Breast epithelium (tissue), 4 donors: Measurements from ENCODE around the gene IZUMO3. TPM values are rescaled to one million over a fixed set of nuclear protein-coding genes. Genes with fewer than 3 reads are reported as not detected.

Source experiments
- DNase-seq, 2 donors: peaks; one replicate each; pipeline ENCODE4 v3.0.0-alpha.2; 2019; ENCODE audit warnings: low spot score in 2 of 2
- H3K27ac ChIP-seq, 2 donors: fragments of 200-600 bp; sonication (generic) in 1 of 2; one replicate each; pipeline ENCODE4 v1.5.1; 2016 to 2019; ENCODE audit warnings: mild to moderate bottlenecking in 1 of 2
- H3K27me3 ChIP-seq, 2 donors: fragments of 200-600 bp; sonication (generic) in 1 of 2; one replicate each; pipeline versions ENCODE4 v1.5.1 to v1.6.0; 2017 to 2019; ENCODE audit warnings: control low read depth in 1 of 2, mild to moderate bottlenecking in 1 of 2
- H3K36me3 ChIP-seq: fragments of 200-600 bp; one replicate; pipeline ENCODE4 v1.5.1; 2019
- H3K4me1 ChIP-seq, 2 donors: fragments of 200-600 bp; sonication (generic); one replicate each; pipeline ENCODE4 v1.5.1; 2016 to 2019; ENCODE audit warnings: control low read depth in 1 of 2
- H3K4me3 ChIP-seq, 3 donors: fragments of 200-600 bp; sonication (generic); 1 replicate in 2 of 3; 2 replicates in 1 of 3; pipeline ENCODE4 v1.5.1; 2016 to 2019; ENCODE audit warnings: mild to moderate bottlenecking in 3 of 3, moderate library complexity in 2 of 3
- H3K9me3 ChIP-seq, 2 donors: fragments of 200-600 bp; sonication (generic) in 1 of 2; one replicate each; pipeline ENCODE4 v1.5.1; 2016 to 2019; ENCODE audit warnings: control low read depth in 1 of 2
- CTCF ChIP-seq, 3 donors: fragments of 450-650 bp; IDR thresholded peaks; one replicate each; pipeline ENCODE4 v1.5.1; 2016 to 2017; ENCODE audit warnings: antibody characterized with exemption in 3 of 3, mild to moderate bottlenecking in 3 of 3, moderate library complexity in 3 of 3
- POLR2A ChIP-seq: fragments of 450-650 bp; IDR thresholded peaks from one replicate; pipeline ENCODE4 v1.6.1; 2016; ENCODE audit warnings: antibody characterized with exemption, mild to moderate bottlenecking, moderate library complexity
- POLR2AphosphoS5 ChIP-seq, 3 donors: sonication (generic); formaldehyde crosslinking; IDR thresholded peaks; one replicate each; pipeline ENCODE4 v1.6.1; 2017; ENCODE audit warnings: antibody characterized with exemption in 3 of 3
- intact Hi-C: fragments of 100-400 bp; cut with DNase I; formaldehyde crosslinking; loops from one replicate; pipeline ENCODE4 v1.15.1; 2023; ENCODE audit warnings: low total_unique reads
- total RNA-seq, 3 donors: library from RNA; depleted of rRNA; stranded (reverse); fragments of >200 nt; gene quantifications; one replicate each; pipeline ENCODE4 v1.1.0, GENCODE V29; 2016

IZUMO3 gene
- total RNA-seq, 3 donors from 2014 or later: not detected

GRCh38 chr9:24516463-24516862 lies 29.2 kb downstream of the IZUMO3 start:
- Histone ChIP-seq H3K27ac (no peak overlapping the region), H3K27me3 (no peaks in the 10 kb centered on the region), H3K36me3 (no peaks in the 10 kb centered on the region), H3K4me1 (no peaks in the 10 kb centered on the region), H3K4me3 (no peak overlapping the region), H3K9me3 (no peaks in the 10 kb centered on the region)
- intact Hi-C loops: no loop called here
- DNase-seq: no peak
- TF ChIP-seq POLR2AphosphoS5 (IDR thresholded peaks at IDR 0.05) (no peak), POLR2A (no peak), CTCF (IDR thresholded peaks at IDR 0.05) (no peak)

DNA sequence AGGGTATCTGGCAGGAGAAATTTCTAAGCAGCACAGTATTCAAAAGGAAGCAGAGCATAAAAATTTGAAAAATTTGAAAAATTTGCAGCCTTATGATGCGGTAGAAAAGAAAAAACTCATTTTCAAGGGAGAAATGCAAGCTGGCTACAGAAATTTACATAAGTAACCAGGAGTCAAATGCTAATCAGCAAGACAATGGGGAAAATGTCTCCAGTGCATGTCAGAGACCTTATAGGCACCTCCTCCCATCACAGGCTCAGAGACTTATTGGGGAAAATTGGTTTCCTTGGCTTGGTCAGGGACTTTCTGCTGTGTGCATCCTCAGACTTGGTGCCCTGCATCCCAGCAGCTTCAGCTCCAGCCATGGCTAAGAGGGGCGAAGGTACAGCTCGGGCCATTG lies 35.8 kb downstream of the IZUMO3 start:
- no peak for DNase-seq
- Histone ChIP-seq H3K9me3 (peaks cover 10 to 14% of the 10 kb centered on the region in 2 donors), H3K27me3 (no peaks in the 10 kb centered on the region), H3K4me3 (no peak overlapping the region), H3K36me3 (no peaks in the 10 kb centered on the region), H3K4me1 (no peaks in the 10 kb centered on the region), H3K27ac (no peak overlapping the region)
- intact Hi-C loops: no loop called here
- no peak for TF ChIP-seq POLR2AphosphoS5 (IDR thresholded peaks at IDR 0.05)
- no peak for TF ChIP-seq CTCF (IDR thresholded peaks at IDR 0.05)
- no peak for TF ChIP-seq POLR2A

DNA sequence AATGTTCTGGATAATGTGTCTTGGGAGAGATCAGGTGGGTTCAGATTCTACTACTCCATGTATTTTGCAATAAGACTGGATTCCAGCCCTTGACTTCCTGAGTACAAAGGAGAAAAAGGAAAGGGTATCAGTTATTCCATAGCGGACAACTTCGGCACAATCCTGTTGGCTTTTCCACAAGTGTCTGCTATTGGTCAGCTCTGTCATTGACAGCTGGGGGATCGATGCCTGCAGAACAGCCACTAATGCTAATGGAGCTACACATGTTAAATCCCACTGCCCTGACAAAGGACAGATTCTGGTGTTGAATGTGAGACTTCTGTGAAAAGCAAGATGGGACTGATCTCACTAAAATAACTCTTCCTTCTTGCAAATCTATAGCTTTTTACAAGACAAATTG lies 41.2 kb downstream of the IZUMO3 start:
- Histone ChIP-seq H3K4me3 (no peak overlapping the region), H3K4me1 (no peaks in the 10 kb centered on the region), H3K27ac (no peak overlapping the region), H3K36me3 (no peaks in the 10 kb centered on the region), H3K9me3 (no peaks in the 10 kb centered on the region), H3K27me3 (no peaks in the 10 kb centered on the region)
- TF ChIP-seq CTCF (IDR thresholded peaks at IDR 0.05): no peak
- no peak for TF ChIP-seq POLR2A
- no peak for TF ChIP-seq POLR2AphosphoS5 (IDR thresholded peaks at IDR 0.05)
- intact Hi-C loops: no loop called here
- no peak for DNase-seq

DNA sequence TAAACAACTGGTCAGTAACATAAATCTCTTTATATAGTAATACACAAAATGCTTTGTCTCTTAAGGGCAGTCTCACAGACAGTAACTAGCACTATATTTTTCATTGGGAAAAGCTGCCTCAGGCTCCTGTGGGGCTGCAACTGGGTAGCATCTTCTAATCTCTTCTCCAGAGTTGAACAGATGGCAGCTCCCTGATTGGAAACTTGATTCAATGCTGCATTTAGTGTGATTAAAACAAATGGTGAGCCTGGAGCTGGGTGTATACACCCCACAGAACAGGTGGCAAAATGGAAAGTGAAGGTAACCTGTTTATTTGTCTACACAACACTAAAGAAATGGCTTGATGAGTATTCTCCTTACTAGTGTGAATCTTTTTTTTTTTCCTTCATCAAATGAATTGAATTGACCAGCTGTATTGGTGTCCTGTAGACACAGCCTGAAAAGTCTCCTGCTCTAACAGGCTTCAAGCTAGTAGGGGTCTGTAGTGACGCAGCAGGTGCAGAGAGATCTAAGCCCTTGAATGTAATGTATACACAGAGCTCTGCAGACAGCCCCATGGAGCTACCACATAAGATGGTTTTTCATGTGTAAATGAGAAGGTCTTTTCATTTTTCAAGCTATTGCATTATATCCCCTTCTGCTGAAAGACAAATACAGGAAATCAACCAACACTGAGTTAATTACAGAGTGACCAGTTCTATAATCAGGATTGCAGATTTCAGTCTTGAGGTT lies 43.3 kb downstream of the IZUMO3 start:
- no peaks in the 10 kb centered on the region for H3K27me3 ChIP-seq
- no peaks in the 10 kb centered on the region for H3K9me3 ChIP-seq
- no peak for DNase-seq
- H3K36me3 ChIP-seq: no peaks in the 10 kb centered on the region
- intact Hi-C loops: no loop called here
- TF ChIP-seq POLR2A (no peak), POLR2AphosphoS5 (IDR thresholded peaks at IDR 0.05) (no peak), CTCF (IDR thresholded peaks at IDR 0.05) (no peak)
- H3K4me3 ChIP-seq: no peak overlapping the region
- H3K27ac ChIP-seq: no peak overlapping the region
- H3K4me1 ChIP-seq: no peaks in the 10 kb centered on the region

DNA sequence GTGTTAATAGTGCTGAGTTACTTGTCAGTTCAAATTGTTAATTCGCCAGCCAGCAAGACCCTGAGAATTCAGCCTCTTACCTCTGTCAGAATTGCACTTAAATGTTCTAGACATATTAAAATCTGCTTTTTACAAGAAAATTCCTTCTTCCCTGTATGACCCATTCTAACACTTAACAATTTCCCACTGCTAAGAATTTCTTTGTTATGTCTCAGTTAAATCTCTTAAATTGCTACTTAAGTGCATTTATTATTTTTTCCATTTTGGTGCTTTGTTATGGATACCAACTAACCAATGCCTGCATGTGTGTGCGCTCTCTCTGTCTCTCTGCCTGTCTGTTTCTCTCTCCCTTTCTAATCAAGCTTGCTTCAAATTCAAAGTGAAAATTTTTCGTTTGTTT lies 44.9 kb downstream of the IZUMO3 start:
- no peaks in the 10 kb centered on the region for H3K36me3 ChIP-seq
- H3K4me1 ChIP-seq: no peaks in the 10 kb centered on the region
- intact Hi-C loops: no loop called here
- H3K27ac ChIP-seq: no peak overlapping the region
- TF ChIP-seq CTCF (IDR thresholded peaks at IDR 0.05): no peak
- TF ChIP-seq POLR2A: no peak
- TF ChIP-seq POLR2AphosphoS5 (IDR thresholded peaks at IDR 0.05): no peak
- H3K9me3 ChIP-seq: no peaks in the 10 kb centered on the region
- no peaks in the 10 kb centered on the region for H3K27me3 ChIP-seq
- H3K4me3 ChIP-seq: no peak overlapping the region
- no peak for DNase-seq
